ENCODE results near the gene SMYD3.

SMYD3 gene

GRCh38 chr1:246226041-246226440, 281.0 kb downstream of the SMYD3 start:
- Histone ChIP-seq H3K79me2 (ENCODE audit: insufficient read depth, low read length) (no peaks in the 10 kb centered on the region), H3K27ac (ENCODE audit: low read depth, low read length) (no peak overlapping the region), H3K9me3 (ENCODE audit: insufficient read depth, low read length) (peaks cover 9% of the 10 kb centered on the region; the same call in 1 of the 2 replicates), H3F3A (ENCODE audit: insufficient read depth) (no peaks in the 10 kb centered on the region), H2AFZ (ENCODE audit: low read depth, low read length, severe bottlenecking) (no peak overlapping the region), H3K36me3 (ENCODE audit: low read length) (no peaks in the 10 kb centered on the region), H3K9me2 (replicated peaks; ENCODE audit: insufficient read depth, low read length) (no peaks in the 10 kb centered on the region), H3K27me3 (ENCODE audit: low read length) (no peaks in the 10 kb centered on the region), H3K9ac (ENCODE audit: low read length) (no peak overlapping the region), H4K20me1 (ENCODE audit: low read depth, low read length) (no peaks in the 10 kb centered on the region), H3K4me2 (ENCODE audit: low read depth, low read length, poor library complexity, severe bottlenecking) (no peak overlapping the region), H3K4me3 (ENCODE audit: insufficient read depth, low read length, poor library complexity, severe bottlenecking) (no peak overlapping the region)
- TF ChIP-seq EZH2phosphoT487 (conservative IDR thresholded peaks at IDR 0.05; ENCODE audit: low read length), result no peak
- TF ChIP-seq, protein P1, sequence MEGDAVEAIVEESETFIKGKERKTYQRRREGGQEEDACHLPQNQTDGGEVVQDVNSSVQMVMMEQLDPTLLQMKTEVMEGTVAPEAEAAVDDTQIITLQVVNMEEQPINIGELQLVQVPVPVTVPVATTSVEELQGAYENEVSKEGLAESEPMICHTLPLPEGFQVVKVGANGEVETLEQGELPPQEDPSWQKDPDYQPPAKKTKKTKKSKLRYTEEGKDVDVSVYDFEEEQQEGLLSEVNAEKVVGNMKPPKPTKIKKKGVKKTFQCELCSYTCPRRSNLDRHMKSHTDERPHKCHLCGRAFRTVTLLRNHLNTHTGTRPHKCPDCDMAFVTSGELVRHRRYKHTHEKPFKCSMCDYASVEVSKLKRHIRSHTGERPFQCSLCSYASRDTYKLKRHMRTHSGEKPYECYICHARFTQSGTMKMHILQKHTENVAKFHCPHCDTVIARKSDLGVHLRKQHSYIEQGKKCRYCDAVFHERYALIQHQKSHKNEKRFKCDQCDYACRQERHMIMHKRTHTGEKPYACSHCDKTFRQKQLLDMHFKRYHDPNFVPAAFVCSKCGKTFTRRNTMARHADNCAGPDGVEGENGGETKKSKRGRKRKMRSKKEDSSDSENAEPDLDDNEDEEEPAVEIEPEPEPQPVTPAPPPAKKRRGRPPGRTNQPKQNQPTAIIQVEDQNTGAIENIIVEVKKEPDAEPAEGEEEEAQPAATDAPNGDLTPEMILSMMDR (IDR thresholded peaks at IDR 0.05; ENCODE audit: insufficient read depth, low read length, poor library complexity, severe bottlenecking), result no peak

DNA sequence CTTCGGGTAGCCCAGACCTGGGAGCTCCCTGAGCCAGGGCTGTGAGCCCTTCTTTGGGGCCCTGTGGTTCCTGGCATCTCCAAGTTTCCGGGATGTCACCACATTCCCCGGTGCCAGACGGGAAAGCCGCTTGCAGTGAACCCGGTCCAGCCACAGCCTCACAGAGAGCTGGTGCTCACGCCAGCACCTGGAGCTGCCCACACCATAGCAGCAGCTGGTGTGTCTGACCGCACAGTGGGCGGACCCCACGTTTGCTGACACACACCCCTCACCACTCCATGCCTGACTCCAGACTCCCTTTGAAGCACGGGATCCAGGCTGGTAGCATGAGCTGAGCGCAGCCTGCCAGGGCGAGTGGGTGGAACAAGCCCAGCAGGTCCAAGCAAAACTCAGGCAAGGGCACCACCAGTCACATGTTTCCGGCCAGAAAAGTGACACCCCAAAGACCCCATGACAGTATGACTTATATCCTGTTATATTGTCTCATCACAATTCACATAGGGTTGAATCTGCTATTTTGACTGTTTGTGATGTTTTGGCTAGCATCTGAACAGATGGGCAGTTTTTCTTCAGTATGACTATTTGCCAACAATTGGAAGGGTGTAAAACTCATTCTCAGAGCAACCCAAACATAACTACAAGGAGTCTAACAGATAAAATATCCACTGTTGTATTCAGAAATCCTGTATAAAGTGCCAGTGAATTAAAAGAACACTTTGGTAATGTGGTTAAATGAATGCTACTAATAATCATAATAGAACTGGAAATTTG, 285.4 kb downstream of the SMYD3 start:
- no peaks in the 10 kb centered on the region for H3K27me3 ChIP-seq (ENCODE audit: low read length)
- H4K20me1 ChIP-seq (ENCODE audit: low read depth, low read length), result no peaks in the 10 kb centered on the region
- TF ChIP-seq, protein P1 (IDR thresholded peaks at IDR 0.05; ENCODE audit: insufficient read depth, low read length, poor library complexity, severe bottlenecking), result no peak
- no peak for TF ChIP-seq EZH2phosphoT487 (conservative IDR thresholded peaks at IDR 0.05; ENCODE audit: low read length)
- no peaks in the 10 kb centered on the region for H3K9me2 ChIP-seq (replicated peaks; ENCODE audit: insufficient read depth, low read length)
- no peaks in the 10 kb centered on the region for H3K79me2 ChIP-seq (ENCODE audit: insufficient read depth, low read length)
- H3K4me3 ChIP-seq (ENCODE audit: insufficient read depth, low read length, poor library complexity, severe bottlenecking), result no peak overlapping the region
- no peak overlapping the region for H3K9ac ChIP-seq (ENCODE audit: low read length)
- H2AFZ ChIP-seq (ENCODE audit: low read depth, low read length, severe bottlenecking), result no peak overlapping the region
- no peaks in the 10 kb centered on the region for H3F3A ChIP-seq (ENCODE audit: insufficient read depth)
- H3K27ac ChIP-seq (ENCODE audit: low read depth, low read length), result no peak overlapping the region
- H3K36me3 ChIP-seq (ENCODE audit: low read length), result no peaks in the 10 kb centered on the region
- H3K4me2 ChIP-seq (ENCODE audit: low read depth, low read length, poor library complexity, severe bottlenecking), result no peak overlapping the region
- peaks cover 16% of the 10 kb centered on the region; the same call in 1 of the 2 replicates for H3K9me3 ChIP-seq (ENCODE audit: insufficient read depth, low read length)

DNA sequence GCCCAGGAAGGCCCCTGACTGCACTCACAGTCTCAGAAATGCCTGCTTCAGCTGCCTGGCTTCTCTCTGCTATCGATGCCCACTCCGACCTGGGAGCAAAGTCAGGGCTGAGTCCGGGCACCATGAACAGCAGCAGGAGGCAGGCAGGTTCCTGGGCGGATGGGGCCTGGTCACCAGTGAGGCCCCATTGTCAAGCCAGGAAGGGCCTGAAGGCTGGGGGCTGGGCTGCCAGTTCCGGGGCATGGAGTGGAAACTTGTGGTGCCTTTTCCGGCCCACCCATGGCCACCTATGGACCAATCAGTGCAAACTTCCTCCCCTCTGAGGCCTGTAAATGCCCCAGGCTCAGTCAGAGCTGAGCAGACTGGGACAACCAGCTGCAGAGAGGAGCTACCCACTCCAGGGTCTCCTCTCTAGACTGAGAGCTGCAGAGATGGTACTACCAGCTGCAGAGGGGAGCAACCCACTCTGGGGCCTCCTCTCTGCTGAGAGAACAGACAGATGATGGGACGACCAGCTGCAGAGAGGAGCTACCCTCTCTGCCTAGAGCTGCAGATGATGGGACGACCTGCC, 286.5 kb downstream of the SMYD3 start:
- Histone ChIP-seq H3K36me3 (ENCODE audit: low read length) (no peaks in the 10 kb centered on the region), H3K9me3 (ENCODE audit: insufficient read depth, low read length) (peaks cover 16% of the 10 kb centered on the region; the same call in 1 of the 2 replicates), H3K4me2 (ENCODE audit: low read depth, low read length, poor library complexity, severe bottlenecking) (no peak overlapping the region), H3F3A (ENCODE audit: insufficient read depth) (no peaks in the 10 kb centered on the region), H3K79me2 (ENCODE audit: insufficient read depth, low read length) (no peaks in the 10 kb centered on the region), H3K9ac (ENCODE audit: low read length) (no peak overlapping the region), H2AFZ (ENCODE audit: low read depth, low read length, severe bottlenecking) (no peak overlapping the region), H3K4me3 (ENCODE audit: insufficient read depth, low read length, poor library complexity, severe bottlenecking) (no peak overlapping the region), H3K9me2 (replicated peaks; ENCODE audit: insufficient read depth, low read length) (no peaks in the 10 kb centered on the region), H3K27ac (ENCODE audit: low read depth, low read length) (no peak overlapping the region), H3K27me3 (ENCODE audit: low read length) (no peaks in the 10 kb centered on the region), H4K20me1 (ENCODE audit: low read depth, low read length) (no peaks in the 10 kb centered on the region)
- no peak for TF ChIP-seq EZH2phosphoT487 (conservative IDR thresholded peaks at IDR 0.05; ENCODE audit: low read length)
- TF ChIP-seq, protein P1 (IDR thresholded peaks at IDR 0.05; ENCODE audit: insufficient read depth, low read length, poor library complexity, severe bottlenecking), result no peak
